ENCODE results near the gene TDRD10. TPM values are rescaled to one million over a fixed set of nuclear protein-coding genes. Genes with fewer than 3 reads are reported as not detected.

Gene TDRD10
- total and polyA plus RNA-seq, 10 donors: 2.4 to 14.0 (median 9.0) TPM

GRCh38 chr1:154533952-154534844, 32.2 kb downstream of the TDRD10 start:
- no peak for TF ChIP-seq POLR2AphosphoS5 (IDR thresholded peaks at IDR 0.05)
- no peak for TF ChIP-seq CTCF (IDR thresholded peaks at IDR 0.05 in 8 of 11, conservative IDR thresholded peaks at IDR 0.05 in 3 of 11)
- no peak for TF ChIP-seq POLR2A (IDR thresholded peaks at IDR 0.05)
- no peak overlapping the region for H3K27ac ChIP-seq
- intact Hi-C loops (cut with DNase I; ENCODE audit: low total_unique reads): no loop called here
- no peaks in the 10 kb centered on the region for H3K36me3 ChIP-seq
- DNase-seq: no peak
- 75 to 84% (median 81%) methylated on average over 11 of the region's 11 CpGs for WGBS, 5 donors
- H3K27me3 ChIP-seq (replicated peaks in 1 of 7): no peaks in the 10 kb centered on the region
- no peaks in the 10 kb centered on the region for H3K4me1 ChIP-seq
- no peak overlapping the region for H3K4me3 ChIP-seq
- H3K9me3 ChIP-seq: no peaks in the 10 kb centered on the region

- no peaks in the 10 kb centered on the region for H3K4me1 ChIP-seq
- H3K9me3 ChIP-seq: no peaks in the 10 kb centered on the region
- no peak overlapping the region for H3K27ac ChIP-seq
- no peak for DNase-seq
- no peaks in the 10 kb centered on the region for H3K36me3 ChIP-seq
- 75 to 92% (median 82%) methylated on average over 7 of the region's 7 CpGs for WGBS, 5 donors
- intact Hi-C loops (cut with DNase I; ENCODE audit: low total_unique reads): no loop called here
- no peak overlapping the region for H3K4me3 ChIP-seq
- no peaks in the 10 kb centered on the region for H3K27me3 ChIP-seq (replicated peaks in 1 of 7)
- TF ChIP-seq POLR2A (IDR thresholded peaks at IDR 0.05) (no peak), CTCF (IDR thresholded peaks at IDR 0.05 in 8 of 11, conservative IDR thresholded peaks at IDR 0.05 in 3 of 11) (no peak), POLR2AphosphoS5 (IDR thresholded peaks at IDR 0.05) (no peak)
Observed at GRCh38 chr1:154536570-154536969, 34.6 kb downstream of the TDRD10 start.

GRCh38 chr1:154539486-154540483, 37.8 kb downstream of the TDRD10 start:
- intact Hi-C loops (cut with DNase I; ENCODE audit: low total_unique reads): no loop called here

More at GRCh38 chr1:154539486-154540483, 37.8 kb downstream of the TDRD10 start:
- no peak for DNase-seq
- Histone ChIP-seq H3K27me3 (replicated peaks in 1 of 7) (no peaks in the 10 kb centered on the region), H3K36me3 (no peaks in the 10 kb centered on the region), H3K4me1 (no peaks in the 10 kb centered on the region), H3K4me3 (no peak overlapping the region), H3K9me3 (no peaks in the 10 kb centered on the region), H3K27ac (no peak overlapping the region)
- TF ChIP-seq CTCF (IDR thresholded peaks at IDR 0.05 in 8 of 11, conservative IDR thresholded peaks at IDR 0.05 in 3 of 11) (no peak), POLR2A (IDR thresholded peaks at IDR 0.05) (no peak), POLR2AphosphoS5 (IDR thresholded peaks at IDR 0.05) (no peak)
- 85 to 96% (median 91%) methylated on average over 9 of the region's 9 CpGs for WGBS, 5 donors

Measured in spleen (tissue), 11 donors.